A673 (cell line): ENCODE data around the gene ALG9. TPM values are rescaled to one million over a fixed set of nuclear protein-coding genes. Genes with fewer than 3 reads are reported as not detected.
A peak's percentile ranks its signal among the peaks of the same experiment; 100 is the strongest.

Experiments used
- BruUV-seq: library from RNA; stranded (reverse); fragments of 400-500 nt; replicated peaks from 2 replicates; lab custom pipeline; 2021; lab: Mats Ljungman, UMichigan
- CTCF ChIA-PET: fragments of 300-600 bp; sonication (Branson Sonifier 250); formaldehyde crosslinking; loops from one replicate; lab custom pipeline; 2022; ENCODE audit warnings: antibody characterized with exemption; lab: Charles Lee
- POLR2A ChIA-PET: fragments of 300-600 bp; sonication (Branson Sonifier 250); formaldehyde crosslinking; loops from one replicate; lab custom pipeline; 2022; ENCODE audit warnings: antibody characterized with exemption; ENCODE audit not compliant: low non-redundant PET; lab: Charles Lee
- DNase-seq: peaks from one replicate; pipeline ENCODE4 v3.0.0-alpha.2; 2015; ENCODE audit warnings: low spot score
- H3K27ac ChIP-seq: fragments of 200-600 bp; sonication (generic); 2 replicates; pipeline ENCODE4 v1.5.1; 2016; ENCODE audit warnings: mixed run types, low read depth, mild to moderate bottlenecking, mixed read lengths, antibody characterized with exemption, low read length; ENCODE audit not compliant: poor library complexity, severe bottlenecking
- H3K27me3 ChIP-seq: fragments of 200-600 bp; sonication (generic); replicated peaks from 2 replicates; pipeline ENCODE4 v1.6.1; 2017; ENCODE audit warnings: mixed run types, low read depth, mild to moderate bottlenecking, mixed read lengths, antibody characterized with exemption, low read length; ENCODE audit not compliant: insufficient read depth, poor library complexity
- H3K36me3 ChIP-seq: fragments of 200-600 bp; sonication (generic); 2 replicates; pipeline ENCODE4 v1.6.1; 2016; ENCODE audit warnings: mixed run types, mild to moderate bottlenecking, mixed read lengths, antibody characterized with exemption, low read length; ENCODE audit not compliant: insufficient read depth, poor library complexity, severe bottlenecking
- H3K4me1 ChIP-seq: fragments of 200-600 bp; sonication (generic); 2 replicates; pipeline ENCODE4 v1.6.1; 2017; ENCODE audit warnings: mixed run types, mild to moderate bottlenecking, mixed read lengths, antibody characterized with exemption, low read length; ENCODE audit not compliant: insufficient read depth, poor library complexity, severe bottlenecking
- H3K4me3 ChIP-seq: fragments of 200-600 bp; sonication (generic); 2 replicates; pipeline ENCODE4 v1.5.1; 2016; ENCODE audit warnings: low read depth, mixed run types, mild to moderate bottlenecking, mixed read lengths, low read length; ENCODE audit not compliant: poor library complexity, severe bottlenecking
- H3K9me3 ChIP-seq: fragments of 200-600 bp; sonication (generic); 2 replicates; pipeline ENCODE4 v1.6.1; 2016; ENCODE audit warnings: mixed run types, low read depth, mild to moderate bottlenecking, mixed read lengths, antibody characterized with exemption, low read length; ENCODE audit not compliant: poor library complexity, severe bottlenecking
- EZH2 ChIP-seq: fragments of 200-600 bp; sonication (generic); IDR thresholded peaks from 2 replicates; pipeline ENCODE4 v1.6.1; 2017; ENCODE audit warnings: borderline replicate concordance, low read depth, mild to moderate bottlenecking, mixed read lengths, antibody characterized with exemption, low read length; ENCODE audit not compliant: poor library complexity, severe bottlenecking
- intact Hi-C: fragments of 100-400 bp; cut with micrococcal nuclease; formaldehyde crosslinking; loops from one replicate; pipeline ENCODE4 v1.10.0; 2022; ENCODE audit not compliant: unreplicated experiment
- total RNA-seq: library from RNA; stranded (reverse); gene quantifications from 2 replicates; pipeline ENCODE4 v1.2.3, GENCODE V29; 2021
- TF ChIP-seq, protein P1 (sequence below): fragments of 300-800, 200-600 bp; sonication (generic); conservative IDR thresholded peaks from 2 replicates; pipeline ENCODE4 v1.5.1; 2017; ENCODE audit warnings: low read depth, mild to moderate bottlenecking, antibody characterized with exemption, low read length, moderate library complexity, mixed read lengths

Gene ALG9
- total RNA-seq, 1 experiment from 2014 or later = 61.0 TPM

DNA sequence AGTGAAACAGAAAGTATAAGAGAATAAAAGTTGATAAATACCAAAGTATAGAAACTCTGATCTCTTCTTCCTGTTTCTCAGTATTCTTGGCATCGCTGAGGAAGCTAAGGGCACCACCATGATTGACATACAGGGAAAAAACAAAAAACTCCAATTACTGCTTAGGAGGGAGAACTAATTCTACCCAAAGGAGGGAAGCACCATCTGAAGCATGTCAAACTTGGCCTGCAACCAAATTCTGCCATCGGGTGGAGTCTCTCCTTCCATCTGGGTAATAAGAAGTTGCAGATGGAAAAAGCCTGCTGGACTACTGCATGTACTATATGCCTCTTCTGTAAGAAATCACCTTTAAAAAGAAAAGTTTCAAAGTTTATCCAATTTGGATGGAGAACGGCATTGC is 74.7 kb downstream of the ALG9 start:
- intact Hi-C loops = no loop called here
- BruUV-seq = no TSS peak
- POLR2A ChIA-PET = interaction anchor here (0.6 kb wide), 1 partner anchor 8 kb away, joined by 5 read pairs; no protein-coding TSS in a partner anchor
- no peaks in the 10 kb centered on the region for H3K36me3 ChIP-seq
- H3K27ac ChIP-seq = peak overlapping the region; percentile 57
- DNase-seq = peak; percentile 66
- CTCF ChIA-PET = no interaction called here
- H3K4me3 ChIP-seq = no peak overlapping the region
- H3K4me1 ChIP-seq = peaks cover 38% of the 10 kb centered on the region
- H3K9me3 ChIP-seq = peaks cover 8% of the 10 kb centered on the region
- TF ChIP-seq EZH2 = no peak
- no peaks in the 10 kb centered on the region for H3K27me3 ChIP-seq

DNA sequence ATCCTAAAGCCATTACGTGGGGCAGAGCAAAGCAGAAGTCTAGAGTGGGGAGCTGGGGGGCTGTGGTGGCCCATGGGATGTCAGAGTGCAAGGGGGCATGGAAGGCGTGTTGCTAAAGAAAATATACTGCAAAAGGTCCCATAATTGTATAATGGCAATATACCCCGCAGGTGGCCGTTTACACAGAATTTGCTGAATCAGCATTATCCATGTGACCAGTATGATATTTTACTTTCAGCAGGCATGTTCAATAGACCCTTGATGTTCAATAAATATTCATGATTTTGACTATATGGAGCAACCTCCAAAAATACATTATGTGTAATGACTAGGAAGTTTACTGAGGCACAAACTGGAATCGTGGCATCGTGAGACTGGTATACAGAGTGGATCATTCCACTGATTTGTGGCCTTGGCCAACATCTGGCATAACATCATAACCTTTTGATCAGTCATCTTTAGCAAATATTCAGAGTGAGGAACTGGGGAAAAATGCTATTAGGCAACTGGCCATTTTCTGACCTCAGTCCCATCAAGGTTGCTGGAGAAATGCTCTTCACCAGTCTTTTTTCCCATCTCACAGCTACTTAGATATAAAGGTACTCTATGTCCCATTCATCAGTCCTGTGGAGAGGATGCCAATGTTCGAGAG is 75.9 kb downstream of the ALG9 start:
- Histone ChIP-seq H3K9me3 (peaks cover 8% of the 10 kb centered on the region), H3K4me1 (peaks cover 33% of the 10 kb centered on the region), H3K4me3 (no peak overlapping the region), H3K27ac (peak overlapping the region; percentile 57), H3K36me3 (no peaks in the 10 kb centered on the region), H3K27me3 (no peaks in the 10 kb centered on the region)
- no peak for TF ChIP-seq EZH2
- TF ChIP-seq, protein P1, sequence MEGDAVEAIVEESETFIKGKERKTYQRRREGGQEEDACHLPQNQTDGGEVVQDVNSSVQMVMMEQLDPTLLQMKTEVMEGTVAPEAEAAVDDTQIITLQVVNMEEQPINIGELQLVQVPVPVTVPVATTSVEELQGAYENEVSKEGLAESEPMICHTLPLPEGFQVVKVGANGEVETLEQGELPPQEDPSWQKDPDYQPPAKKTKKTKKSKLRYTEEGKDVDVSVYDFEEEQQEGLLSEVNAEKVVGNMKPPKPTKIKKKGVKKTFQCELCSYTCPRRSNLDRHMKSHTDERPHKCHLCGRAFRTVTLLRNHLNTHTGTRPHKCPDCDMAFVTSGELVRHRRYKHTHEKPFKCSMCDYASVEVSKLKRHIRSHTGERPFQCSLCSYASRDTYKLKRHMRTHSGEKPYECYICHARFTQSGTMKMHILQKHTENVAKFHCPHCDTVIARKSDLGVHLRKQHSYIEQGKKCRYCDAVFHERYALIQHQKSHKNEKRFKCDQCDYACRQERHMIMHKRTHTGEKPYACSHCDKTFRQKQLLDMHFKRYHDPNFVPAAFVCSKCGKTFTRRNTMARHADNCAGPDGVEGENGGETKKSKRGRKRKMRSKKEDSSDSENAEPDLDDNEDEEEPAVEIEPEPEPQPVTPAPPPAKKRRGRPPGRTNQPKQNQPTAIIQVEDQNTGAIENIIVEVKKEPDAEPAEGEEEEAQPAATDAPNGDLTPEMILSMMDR = no peak
- POLR2A ChIA-PET = interaction anchor here (0.6 kb wide), 1 partner anchor 314 kb away, joined by 10 read pairs; no protein-coding TSS in a partner anchor
- no peak for DNase-seq
- intact Hi-C loops = no loop called here
- CTCF ChIA-PET = no interaction called here
- BruUV-seq = no TSS peak

DNA sequence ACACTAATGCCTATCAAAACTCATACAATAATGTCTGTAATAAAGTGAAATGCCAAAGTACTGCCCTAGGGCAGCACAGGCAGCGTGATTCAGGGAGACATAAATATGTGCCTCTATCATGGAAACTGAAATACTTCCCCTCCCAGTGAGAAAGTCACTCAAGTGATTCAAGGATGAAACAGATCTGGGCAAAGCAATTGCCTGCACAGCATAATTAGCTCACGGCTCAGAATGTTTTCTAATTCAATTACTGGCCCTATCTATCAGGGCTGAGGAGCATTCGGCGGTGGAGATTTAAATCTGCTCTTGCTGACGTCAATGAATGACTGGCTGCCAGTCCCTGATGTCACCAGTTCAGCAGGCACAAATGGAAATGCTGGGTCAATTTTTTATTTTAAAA is 77.5 kb downstream of the ALG9 start:
- intact Hi-C loops = loop anchor here (5.0 kb wide), 1 partner anchor 38 kb away; no protein-coding TSS in a partner anchor
- TF ChIP-seq EZH2 = no peak
- TF ChIP-seq, protein P1 = no peak
- peak; percentile 93 for DNase-seq
- H3K4me3 ChIP-seq = no peak overlapping the region
- no peaks in the 10 kb centered on the region for H3K36me3 ChIP-seq
- peak overlapping the region; percentile 37 for H3K27ac ChIP-seq
- H3K4me1 ChIP-seq = peaks cover 33% of the 10 kb centered on the region
- no peaks in the 10 kb centered on the region for H3K27me3 ChIP-seq
- CTCF ChIA-PET = no interaction called here
- no TSS peak for BruUV-seq
- POLR2A ChIA-PET = no interaction called here
- H3K9me3 ChIP-seq = peaks cover 8% of the 10 kb centered on the region
